ENCODE data around the gene BOD1L1.

BOD1L1 gene

GRCh38 chr4:13553081-13553480 is 74.4 kb downstream of the BOD1L1 start:
- DNase-seq: no peak

DNA sequence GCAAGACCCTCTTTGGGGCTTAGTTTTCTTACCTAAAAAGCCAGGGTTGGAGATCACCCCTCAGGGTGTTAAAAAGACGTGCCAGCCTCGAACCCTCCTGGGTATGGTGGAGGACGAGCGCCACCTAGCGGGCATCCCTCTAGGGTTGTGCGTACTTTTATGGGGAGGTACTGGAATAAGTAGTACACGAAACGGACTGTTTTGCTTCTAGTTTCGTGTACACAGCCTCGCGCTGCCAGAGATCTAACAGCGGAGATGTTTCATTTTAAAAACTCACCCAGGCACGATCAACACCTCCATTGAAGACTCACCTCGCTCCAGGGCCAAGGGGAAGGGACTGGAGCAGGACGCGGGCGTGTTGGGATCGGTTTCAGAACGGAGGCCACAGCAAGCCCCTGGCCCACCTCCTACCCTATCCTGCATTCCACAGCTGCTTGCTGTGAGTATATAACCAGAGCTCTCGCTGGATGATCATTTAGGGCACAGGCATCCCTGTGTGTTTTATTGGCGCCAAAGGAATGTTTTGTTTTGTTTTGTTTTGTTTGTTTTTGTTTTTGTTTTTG is 78.5 kb downstream of the BOD1L1 start:
- DNase-seq: peak; percentile 60

DNA sequence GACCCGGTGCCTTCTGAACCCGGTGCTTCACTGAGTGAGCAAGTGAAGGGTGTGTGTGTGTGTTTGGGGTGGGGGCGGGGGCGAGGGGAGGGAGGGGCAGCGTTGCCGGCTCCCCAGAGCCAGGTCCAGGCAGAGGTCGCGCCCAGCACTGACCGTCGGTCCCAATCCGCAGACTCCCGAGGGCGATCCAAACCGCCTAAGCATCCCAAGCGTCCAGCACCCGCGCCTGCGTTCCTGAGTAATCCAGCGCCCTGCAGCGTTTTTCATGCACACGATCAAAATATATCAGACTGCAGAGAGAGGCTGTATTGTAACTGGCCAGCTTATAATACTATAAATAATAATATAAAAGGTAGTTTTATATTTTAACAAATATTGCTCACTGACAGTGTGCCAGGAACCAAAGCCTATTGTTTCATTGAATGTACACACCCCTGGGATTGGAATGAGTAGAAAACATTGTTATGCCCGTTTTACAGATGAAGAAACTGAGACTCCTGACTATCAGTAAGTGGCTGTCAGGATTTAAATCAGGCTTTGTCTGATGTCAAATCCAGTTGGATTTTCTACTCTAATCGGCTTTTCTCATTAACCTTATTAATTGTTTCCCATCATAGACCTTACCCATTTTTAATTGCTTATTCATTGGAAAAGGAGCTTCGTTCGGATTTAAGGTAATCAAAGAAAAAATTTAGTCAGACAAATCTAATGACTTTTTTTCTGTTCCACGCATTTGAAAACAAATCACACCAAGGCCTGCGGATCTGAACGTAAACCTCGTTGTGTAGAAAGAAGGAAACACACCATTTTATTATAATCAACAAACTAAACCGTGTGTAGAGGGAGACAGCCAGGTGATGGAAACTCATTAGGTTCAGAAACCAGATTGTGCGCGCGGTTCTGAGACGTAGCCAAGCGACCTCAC is 79.2 kb downstream of the BOD1L1 start:
- DNase-seq: peak; percentile 60

- DNase-seq: peak; percentile 22
Observed at GRCh38 chr4:13547485-13548041, 80.0 kb downstream of the BOD1L1 start.

DNA sequence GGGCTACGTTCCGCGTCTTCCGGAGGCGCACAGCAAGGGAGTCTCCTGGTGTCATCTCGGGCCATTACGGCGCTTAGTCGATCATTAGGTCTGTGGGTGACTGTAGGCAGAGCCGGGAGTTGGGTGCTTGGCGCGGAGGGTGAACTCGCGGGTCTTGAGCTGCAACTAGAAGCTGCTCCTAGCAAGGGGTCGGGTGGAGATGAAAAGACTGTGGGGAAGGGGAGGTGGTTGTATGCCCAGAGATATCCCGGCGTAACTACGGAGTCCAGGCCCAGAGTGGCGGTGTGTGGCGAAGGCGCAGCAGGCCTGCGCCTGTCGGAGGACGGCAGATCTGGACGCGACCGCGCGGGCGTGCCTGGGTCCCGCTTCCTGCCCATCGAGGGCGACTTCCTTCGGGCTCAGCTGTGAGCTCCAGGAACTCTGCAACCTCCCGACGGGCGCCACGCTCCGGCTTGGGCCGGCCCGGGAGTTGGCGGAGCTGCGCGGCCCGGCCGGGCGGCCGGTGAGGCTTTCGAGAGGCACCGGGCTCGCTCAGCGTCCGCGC is 80.5 kb downstream of the BOD1L1 start:
- DNase-seq: peak; percentile 21

GRCh38 chr4:13546142-13546940 is 81.2 kb downstream of the BOD1L1 start:
- no peak for DNase-seq

DNA sequence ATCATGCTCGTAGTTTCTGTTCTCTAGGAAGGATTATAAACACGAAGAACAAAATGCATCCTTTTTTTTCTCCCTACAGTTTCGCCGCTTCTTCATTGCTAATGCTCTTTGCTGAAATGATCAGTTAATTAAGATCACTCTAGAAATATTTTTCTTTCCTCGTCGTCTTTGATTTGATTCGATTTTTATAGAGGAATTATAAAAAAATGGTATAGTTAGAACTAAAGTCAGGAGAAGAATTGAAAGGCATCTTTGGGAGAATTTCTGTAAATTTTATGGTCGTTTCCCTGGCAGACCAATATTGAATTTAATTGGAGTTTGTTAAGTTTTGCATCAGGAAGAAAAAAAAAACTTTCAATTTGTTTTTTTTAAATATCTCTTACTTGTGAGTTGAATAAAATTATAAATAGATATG is 82.1 kb downstream of the BOD1L1 start:
- no peak for DNase-seq

DNA sequence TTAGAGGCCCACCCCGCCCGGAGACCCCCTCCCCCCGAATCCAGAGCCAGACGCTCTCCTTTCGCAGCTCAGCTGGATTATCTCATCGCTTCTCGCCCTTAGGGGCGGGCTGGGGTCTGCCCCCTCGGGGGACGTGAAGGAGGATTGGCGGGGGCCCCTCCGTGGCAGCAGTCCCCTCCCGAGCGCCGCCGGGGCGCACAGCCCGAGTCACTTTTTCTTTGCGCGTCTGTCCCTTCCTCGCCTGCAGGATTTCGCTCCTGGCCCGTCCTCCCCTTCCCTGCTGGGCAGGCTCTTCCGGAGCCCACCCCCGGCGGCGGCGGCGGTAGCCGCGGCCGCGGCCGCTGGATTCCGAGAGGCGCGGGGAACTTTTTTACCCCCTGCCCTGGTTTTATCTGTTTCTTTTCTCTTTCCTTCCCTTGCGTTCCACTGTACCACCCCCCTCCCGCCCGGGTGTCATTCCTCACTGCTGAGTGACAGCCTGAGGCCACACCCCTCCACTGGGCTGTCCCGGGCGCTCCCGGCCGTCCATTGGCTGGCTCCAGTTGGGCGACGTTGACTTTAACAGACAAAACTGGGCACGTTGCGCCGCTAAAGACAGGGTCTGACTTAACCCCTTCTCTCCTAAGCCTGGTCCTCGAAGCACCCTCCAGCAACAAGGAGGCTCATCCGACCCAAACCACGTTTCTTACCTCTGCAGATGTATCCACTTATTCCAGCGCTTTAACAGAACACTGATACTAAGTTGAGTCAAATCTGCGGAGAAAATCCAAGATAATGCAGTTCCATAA is 82.7 kb downstream of the BOD1L1 start:
- DNase-seq: peak; percentile 55

DNA sequence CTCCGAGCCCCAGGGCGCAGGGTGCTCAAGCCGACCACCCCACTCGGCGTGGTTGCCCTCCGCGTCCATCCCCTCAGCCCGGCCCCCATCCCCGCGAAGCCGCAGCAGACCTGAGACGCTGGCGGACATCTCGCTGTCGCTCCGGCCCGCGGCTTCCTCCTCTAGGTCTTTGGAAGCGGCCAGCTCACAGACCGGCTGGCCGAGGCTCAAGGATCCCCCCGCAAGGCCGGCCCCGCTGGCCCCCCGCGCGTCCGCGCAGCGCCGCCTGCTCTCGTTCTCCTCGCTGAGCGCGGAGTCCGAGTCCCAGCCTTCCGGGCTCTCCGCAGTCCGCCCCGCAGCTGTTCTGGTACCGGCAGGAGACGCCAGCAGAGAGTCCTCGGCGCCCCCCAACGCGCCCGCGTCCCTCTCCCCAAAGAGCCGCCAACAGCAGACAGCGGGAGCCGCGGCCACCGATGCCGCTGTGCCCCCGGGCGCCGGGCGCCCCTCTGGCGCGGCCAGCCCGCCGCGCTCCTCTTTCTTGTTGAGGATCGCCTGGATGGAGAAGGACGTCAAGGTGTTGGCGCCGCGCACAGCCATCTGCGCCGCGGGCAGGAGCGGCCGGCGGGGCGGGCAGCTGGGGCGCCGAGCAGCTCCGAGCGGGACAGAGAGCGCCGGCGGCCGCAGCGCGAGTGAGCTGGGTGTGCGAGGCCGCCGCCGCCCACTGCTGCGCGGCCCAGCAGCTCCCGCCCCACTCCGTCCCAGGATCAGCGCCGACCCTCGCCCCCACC is 83.5 kb downstream of the BOD1L1 start, which contains the start of gene NKX3-2:
NKX3-2 (minus strand) TSS at position 670 of the 767 bp plus-strand sequence; CDS start at position 576, 94 bp downstream.
- no peak for DNase-seq

GRCh38 chr4:13543032-13543838 is 84.3 kb downstream of the BOD1L1 start:
- no peak for DNase-seq

DNA sequence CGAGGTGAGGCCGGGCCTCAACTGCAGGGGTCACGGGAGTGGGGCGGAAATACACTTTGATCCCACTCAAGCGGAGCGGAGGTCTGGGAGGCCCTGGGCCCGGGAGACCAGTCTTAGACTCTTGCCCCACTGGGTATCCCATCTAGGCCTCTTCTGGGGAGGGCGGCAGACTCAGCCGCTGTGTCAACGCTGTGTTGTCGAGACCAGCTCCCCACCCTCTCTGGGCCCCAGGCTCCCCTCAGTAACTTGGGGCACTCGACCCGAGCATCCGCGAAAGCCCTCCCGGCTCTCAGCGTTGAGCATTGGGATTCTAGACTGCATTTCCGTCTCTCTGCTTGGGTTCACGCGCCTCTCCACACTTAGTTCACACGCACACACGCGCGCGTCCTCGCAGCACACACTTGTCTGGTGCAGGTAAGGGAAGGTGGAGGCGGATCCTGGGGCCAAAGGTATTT is 84.9 kb downstream of the BOD1L1 start:
- DNase-seq: no peak

DNA sequence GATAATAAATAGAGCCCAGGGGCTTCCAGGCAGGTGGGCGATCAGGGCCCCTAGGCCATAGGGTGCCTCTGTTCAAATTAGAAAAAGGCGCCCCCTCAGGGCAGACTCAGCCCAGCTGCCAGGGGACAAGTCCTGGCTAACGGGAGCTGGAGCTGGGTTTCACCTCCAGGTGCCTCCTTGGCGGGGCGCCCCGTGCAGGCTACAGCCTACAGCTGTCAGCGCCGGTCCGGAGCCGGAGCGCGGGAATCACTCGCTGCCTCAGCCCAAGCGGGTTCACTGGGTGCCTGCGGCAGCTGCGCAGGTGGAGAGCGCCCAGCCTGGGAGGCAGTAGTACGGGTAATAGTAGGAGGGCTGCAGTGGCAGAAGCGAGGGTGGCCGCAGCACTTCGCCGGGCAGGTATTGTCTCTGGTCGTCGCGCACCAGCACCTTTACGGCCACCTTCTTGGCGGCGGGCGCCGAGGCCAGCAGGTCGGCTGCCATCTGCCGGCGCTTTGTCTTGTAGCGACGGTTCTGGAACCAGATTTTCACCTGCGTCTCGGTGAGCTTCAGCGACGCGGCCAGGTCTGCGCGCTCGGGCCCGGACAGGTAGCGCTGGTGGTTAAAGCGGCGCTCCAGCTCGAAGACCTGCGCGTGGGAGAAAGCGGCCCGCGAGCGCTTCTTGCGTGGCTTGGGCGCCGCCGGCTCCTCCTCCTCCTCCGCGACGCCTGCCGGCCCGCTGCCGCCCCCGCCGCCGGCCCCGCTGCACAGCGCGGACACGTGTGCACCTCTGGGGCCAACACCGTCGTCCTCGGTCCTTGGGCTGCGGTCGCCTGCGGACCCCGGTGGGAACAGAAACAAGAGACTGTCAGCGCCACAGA is 85.6 kb downstream of the BOD1L1 start:
- DNase-seq: no peak

DNA sequence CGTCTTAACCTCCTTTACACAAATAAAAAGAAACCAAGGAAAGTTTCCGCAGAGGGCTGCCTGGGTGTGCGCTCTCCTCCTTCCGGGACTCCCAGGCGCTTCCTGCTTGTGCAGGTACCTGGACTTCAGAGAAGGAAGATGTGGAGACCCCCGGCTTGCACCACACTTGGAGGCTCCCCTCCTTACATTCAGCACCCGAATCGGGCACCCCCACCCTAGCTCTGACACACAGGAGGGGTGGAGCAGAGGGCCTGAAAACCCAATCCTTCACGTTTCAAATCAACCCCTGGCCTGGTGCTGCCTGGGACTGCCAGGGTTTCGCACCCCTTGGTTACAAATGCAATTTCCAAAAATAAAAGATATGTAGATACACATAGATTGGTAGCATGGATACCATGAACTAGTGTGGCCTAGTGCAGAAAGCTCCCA is 86.3 kb downstream of the BOD1L1 start:
- DNase-seq: no peak

GRCh38 chr4:13540446-13541175 is 86.9 kb downstream of the BOD1L1 start:
- no peak for DNase-seq

DNA sequence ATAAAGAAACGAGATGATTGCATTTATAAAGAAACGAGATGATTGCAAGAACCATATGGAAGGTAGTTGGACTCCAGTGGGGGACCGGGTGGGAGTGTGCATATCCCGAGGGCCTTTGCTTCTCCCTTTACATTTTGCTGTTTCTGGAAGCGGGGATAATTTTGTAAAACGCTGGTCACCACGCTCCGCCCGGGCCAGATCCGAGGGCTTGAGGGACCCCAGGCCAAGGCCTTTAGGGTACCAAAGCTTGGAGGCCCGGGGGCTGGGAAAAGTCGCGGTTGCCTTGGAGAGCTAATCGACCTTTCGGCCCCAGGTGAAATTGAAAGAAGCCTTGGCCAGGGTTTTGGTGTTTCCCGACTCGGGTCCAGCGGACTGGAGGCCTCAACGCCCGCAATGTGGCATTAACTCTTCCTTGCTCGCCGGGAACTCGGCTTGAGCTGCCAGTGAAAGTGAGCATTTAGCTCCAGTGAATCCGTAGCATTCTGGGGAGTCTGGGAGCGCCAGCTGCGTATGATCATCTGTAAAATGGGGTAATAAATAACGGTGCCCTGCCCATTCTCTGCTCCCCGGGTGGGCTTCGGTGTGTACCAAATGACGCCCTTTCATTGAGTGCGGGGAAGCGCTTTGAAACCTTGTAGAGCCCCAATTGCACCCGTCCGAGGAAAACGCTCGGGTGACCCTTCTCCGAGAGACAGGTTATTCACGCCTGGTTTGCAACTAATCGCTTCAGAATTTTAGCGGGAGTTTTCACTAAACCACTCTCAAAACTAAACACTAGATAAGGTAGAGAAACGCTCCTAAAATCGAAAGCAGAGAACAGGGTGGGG is 87.7 kb downstream of the BOD1L1 start:
- DNase-seq: no peak

- no peak for DNase-seq
Observed at GRCh38 chr4:13539047-13539618, 88.4 kb downstream of the BOD1L1 start.

DNA sequence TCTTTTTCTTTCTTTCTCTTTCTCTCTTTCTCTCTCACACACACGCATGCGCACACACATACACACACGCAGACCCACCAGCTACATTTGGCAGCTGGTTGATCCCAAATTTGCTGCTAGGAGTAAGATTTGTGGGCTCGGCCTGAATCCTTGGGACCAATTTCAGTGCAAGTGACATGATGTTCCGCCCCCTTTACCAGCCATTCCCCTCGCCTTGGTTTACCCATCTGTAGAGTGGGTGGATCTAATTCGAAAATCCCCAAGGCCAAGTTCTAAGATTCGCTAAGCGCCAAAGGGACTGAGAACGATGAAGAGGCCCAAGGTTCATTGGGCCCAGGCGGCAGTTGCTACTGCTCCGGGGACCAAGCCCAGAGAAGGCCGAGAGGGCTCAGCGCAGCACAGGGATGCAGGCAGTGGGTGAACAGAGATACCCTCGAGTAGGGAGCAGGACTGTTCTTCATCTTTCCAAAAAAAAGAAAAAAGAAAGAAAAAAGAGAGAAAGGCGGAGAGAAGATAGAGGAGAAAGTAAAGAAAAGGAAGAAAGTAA is 89.0 kb downstream of the BOD1L1 start:
- DNase-seq: no peak
